B cell (primary cell): ENCODE data around the gene CDK2. TPM values are rescaled to one million over a fixed set of nuclear protein-coding genes. Genes with fewer than 3 reads are reported as not detected.
A peak's percentile ranks its signal among the peaks of the same experiment; 100 is the strongest.

Experiments
- ATAC-seq: fragments of 200-7000 bp; cut with Tn5 transposase; one replicate; pipeline ENCODE4 v1.10.0; 2021; ENCODE audit warnings: low read depth, mild to moderate bottlenecking, moderate number of reproducible peaks, moderate library complexity
- CTCF ChIA-PET: fragments of 350-600 bp; sonication (Branson Sonifier 250); formaldehyde crosslinking; loops from one replicate; lab custom pipeline; 2021; ENCODE audit warnings: antibody characterized with exemption, inconsistent platforms; lab: Charles Lee
- POLR2A ChIA-PET: fragments of 350-600 bp; sonication (Branson Sonifier 250); formaldehyde crosslinking; loops from one replicate; lab custom pipeline; 2021; ENCODE audit warnings: antibody characterized with exemption; lab: Charles Lee
- DNase-seq: peaks from one replicate; pipeline ENCODE4 v3.0.0; 2013
- H2AFZ ChIP-seq: 2 replicates; pipeline ENCODE4 v1.6.1; 2012; ENCODE audit warnings: mild to moderate bottlenecking, low read depth, low read length; ENCODE audit not compliant: insufficient read depth, poor library complexity, severe bottlenecking
- H3K27ac ChIP-seq, 2 donors: 1 replicate in 1 of 2; 2 replicates in 1 of 2; pipeline ENCODE4 v1.5.1; 2012 to 2013; ENCODE audit warnings: low read length in 2 of 2, mild to moderate bottlenecking in 2 of 2, moderate library complexity in 1 of 2
- H3K27me3 ChIP-seq, 4 experiments: fragments of 200-600 bp in 1 of 4; sonication (generic) in 1 of 4; replicated peaks in 1 of 4; 1 replicate in 2 of 4; 2 replicates in 2 of 4; pipeline versions ENCODE4 v1.6.1 to v1.7.0; 2013 to 2016; ENCODE audit warnings: low read length in 3 of 4, mild to moderate bottlenecking in 2 of 4, mixed read lengths in 1 of 4, moderate library complexity in 1 of 4; ENCODE audit not compliant: insufficient read depth in 4 of 4, control insufficient read depth in 3 of 4; ENCODE audit errors: control extremely low read depth in 1 of 4
- H3K36me3 ChIP-seq, 2 experiments: replicated peaks in 1 of 2; 1 replicate in 1 of 2; 2 replicates in 1 of 2; pipeline versions ENCODE4 v1.6.1 to v1.7.1; 2013; ENCODE audit warnings: low read length in 1 of 2; ENCODE audit not compliant: insufficient read depth in 2 of 2, control insufficient read depth in 1 of 2; ENCODE audit errors: control extremely low read depth in 1 of 2, extremely low read depth in 1 of 2
- H3K4me1 ChIP-seq, 2 donors: fragments of 200-600 bp in 1 of 2; sonication (generic) in 1 of 2; 1 replicate in 1 of 2; 2 replicates in 1 of 2; pipeline versions ENCODE4 v1.5.1 to v1.6.1; 2013 to 2017; ENCODE audit warnings: low read length in 2 of 2; ENCODE audit not compliant: control insufficient read depth in 2 of 2, insufficient read depth in 2 of 2
- H3K4me2 ChIP-seq: replicated peaks from 2 replicates; pipeline ENCODE3; 2012; ENCODE audit warnings: mild to moderate bottlenecking, low read depth, low read length; ENCODE audit not compliant: poor library complexity, severe bottlenecking
- H3K4me3 ChIP-seq, 5 experiments: fragments of 200-600 bp in 1 of 5; sonication (generic) in 1 of 5; 1 replicate in 3 of 5; 2 replicates in 2 of 5; pipeline versions ENCODE4 v1.5.1 to v1.7.0; 2011 to 2016; ENCODE audit warnings: low read length in 4 of 5, mild to moderate bottlenecking in 4 of 5, low read depth in 2 of 5, control low read depth in 1 of 5, moderate library complexity in 1 of 5; ENCODE audit not compliant: insufficient read depth in 1 of 5; ENCODE audit errors: control extremely low read depth in 1 of 5, extremely low read depth in 1 of 5
- H3K79me2 ChIP-seq: fragments of 200-600 bp; sonication (generic); one replicate; pipeline ENCODE4 v1.6.0; 2016; ENCODE audit warnings: low read length; ENCODE audit not compliant: control insufficient read depth, insufficient read depth
- H3K9ac ChIP-seq: fragments of 200-600 bp; sonication (generic); 2 replicates; pipeline ENCODE4 v1.6.1; 2017; ENCODE audit warnings: mild to moderate bottlenecking, low read length, moderate library complexity
- H3K9me3 ChIP-seq, 3 donors: one replicate each; pipeline versions ENCODE4 v1.6.1 to v1.7.1; 2013; ENCODE audit warnings: low read length in 2 of 3; ENCODE audit not compliant: control insufficient read depth in 2 of 3, insufficient read depth in 1 of 3; ENCODE audit errors: control extremely low read depth in 1 of 3
- H4K20me1 ChIP-seq: 2 replicates; pipeline ENCODE4 v1.6.0; 2012; ENCODE audit warnings: mild to moderate bottlenecking, low read length; ENCODE audit not compliant: insufficient read depth, control insufficient read depth, poor library complexity, severe bottlenecking
- H3K27ac Mint-ChIP-seq: one replicate; pipeline ENCODE4 v1.8.0; 2021; ENCODE audit warnings: mixed read lengths
- H3K27me3 Mint-ChIP-seq: one replicate; pipeline ENCODE4 v1.8.0; 2021; ENCODE audit warnings: mixed read lengths
- H3K4me1 Mint-ChIP-seq: one replicate; pipeline ENCODE4 v1.8.0; 2021; ENCODE audit warnings: mixed read lengths
- H3K4me3 Mint-ChIP-seq: one replicate; pipeline ENCODE4 v1.8.0; 2021; ENCODE audit warnings: mixed read lengths
- H3K9me3 Mint-ChIP-seq: one replicate; pipeline ENCODE4 v1.8.0; 2022; ENCODE audit warnings: mixed read lengths; ENCODE audit not compliant: insufficient read depth
- CTCF ChIP-seq: fragments of 200-600 bp; IDR thresholded peaks from one replicate; pipeline ENCODE4 v1.8.0; 2022; ENCODE audit warnings: antibody characterized with exemption, mild to moderate bottlenecking
- EZH2 ChIP-seq: IDR thresholded peaks from 2 replicates; pipeline ENCODE4 v1.6.1; 2012; ENCODE audit warnings: borderline replicate concordance, low read depth, mild to moderate bottlenecking, moderate library complexity, low read length; ENCODE audit not compliant: insufficient read depth, poor library complexity, severe bottlenecking
- WGBS: methylation state at CpG from one replicate; pipeline ENCODE4 v1.1.5; 2013; ENCODE audit warnings: missing lambda C conversion rate; ENCODE audit not compliant: insufficient coverage; 5-methylcytosine and 5-hydroxymethylcytosine counted together
- intact Hi-C: fragments of 100-400 bp; cut with micrococcal nuclease; formaldehyde crosslinking; loops from one replicate; pipeline ENCODE4 v1.10.0; 2022
- polyA plus RNA-seq: library from polyadenylated mRNA; depleted of rRNA; stranded (reverse); fragments of >200 nt; gene quantifications from 2 replicates; pipeline ENCODE4 v1.2.3, GENCODE V29; 2012
- total RNA-seq, 2 donors: library from RNA; stranded (reverse); fragments of 120-200 nt in 1 of 2; gene quantifications; 1 replicate in 1 of 2; 2 replicates in 1 of 2; pipeline versions ENCODE4 v1.2.3 to v1.2.4, GENCODE V29; 2013 to 2022

CDK2 gene
- total and polyA plus RNA-seq, 2 donors (not counting 1 experiment from before 2014, with no cell fraction given) = 10.8 to 32.8 TPM

- peaks cover 19% of the 10 kb centered on the region for H3K4me1 Mint-ChIP-seq
- H3K27ac Mint-ChIP-seq = peak overlapping the region; percentile 84
- WGBS = 20% methylated on average over 16 of the region's 18 CpGs
- H3K9me3 ChIP-seq = no peaks in the 10 kb centered on the region
- intact Hi-C loops = loop anchor here (1.0 kb wide), 3 partner anchors 14 to 202 kb away; partner anchors contain the start of gene ORMDL2
- peak overlapping the region; percentile 35 to 57 for H3K27ac ChIP-seq
- H3K9me3 Mint-ChIP-seq = no peaks in the 10 kb centered on the region
- H3K27me3 ChIP-seq = no peaks in the 10 kb centered on the region
- H3K27me3 Mint-ChIP-seq = no peaks in the 10 kb centered on the region
- H3K9ac ChIP-seq = no peak overlapping the region
- ATAC-seq (peak; percentile 99), DNase-seq (peak; percentile 89)
- POLR2A ChIA-PET = interaction anchor here (0.8 to 1.6 kb wide), 4 partner anchors 10 to 123 kb away, joined by 3 to 7 read pairs (median 4); partner anchors contain the start of genes DNAJC14, ORMDL2 and SARNP
- TF ChIP-seq EZH2 = no peak
- TF ChIP-seq CTCF = peak; percentile 85
- H3K4me2 ChIP-seq = peak overlapping the region; percentile 34
- no peak overlapping the region for H3K4me3 ChIP-seq
- peak overlapping the region; percentile 13 for H3K4me3 Mint-ChIP-seq
- peaks cover 7 to 12% of the 10 kb centered on the region in 2 donors for H3K4me1 ChIP-seq
- peaks cover 18% of the 10 kb centered on the region for H4K20me1 ChIP-seq
- CTCF ChIA-PET = interaction anchor here (0.5 to 8.7 kb wide), 35 partner anchors 9 to 217 kb away, joined by 3 to 155 read pairs (median 4); partner anchors contain the start of genes CD63, DGKA, ORMDL2 and PYM1
- peaks cover 28% of the 10 kb centered on the region for H3K79me2 ChIP-seq
- H3K36me3 ChIP-seq = peaks cover 13 to 96% of the 10 kb centered on the region in 2 experiments
- peak overlapping the region; percentile 64 for H2AFZ ChIP-seq
These were observed 26.4 kb upstream of the CDK2 start for GRCh38 chr12:55940065-55940732.

GRCh38 chr12:55942055-55942454 is 24.6 kb upstream of the CDK2 start:
- Mint-ChIP-seq H3K9me3 (no peaks in the 10 kb centered on the region), H3K27ac (peak overlapping the region; percentile 73), H3K27me3 (no peaks in the 10 kb centered on the region), H3K4me3 (no peak overlapping the region), H3K4me1 (peaks cover 12% of the 10 kb centered on the region)
- H3K4me3 ChIP-seq = no peak overlapping the region
- no peak overlapping the region for H2AFZ ChIP-seq
- no peak for TF ChIP-seq EZH2
- TF ChIP-seq CTCF = no peak
- no peak overlapping the region for H3K4me2 ChIP-seq
- H3K9ac ChIP-seq = no peak overlapping the region
- intact Hi-C loops = no loop called here
- no peaks in the 10 kb centered on the region for H3K9me3 ChIP-seq
- H3K27ac ChIP-seq = no peak overlapping the region
- peaks cover 15 to 79% of the 10 kb centered on the region in 2 experiments for H3K36me3 ChIP-seq
- no peak for ATAC-seq
- ChIA-PET CTCF (interaction anchor here (1.0 to 8.7 kb wide), 4 partner anchors 13 to 203 kb away, joined by 3 to 155 read pairs (median 58); partner anchors contain the start of genes DGKA and PYM1), POLR2A (no interaction called here)
- DNase-seq = no peak
- H3K27me3 ChIP-seq = no peaks in the 10 kb centered on the region
- H3K79me2 ChIP-seq = peaks cover 19% of the 10 kb centered on the region
- 100% methylated on average over 1 of the region's 4 CpGs for WGBS
- peaks cover 7 to 12% of the 10 kb centered on the region in 2 donors for H3K4me1 ChIP-seq
- peaks cover 10% of the 10 kb centered on the region for H4K20me1 ChIP-seq
